ENCODE data around the gene CACNB3.

GRCh38 chr12:48776956-48777355 is 41.3 kb upstream of the CACNB3 start:
- TF ChIP-seq CTCF (IDR thresholded peaks at IDR 0.05), result no peak
- TF ChIP-seq POLR2A (IDR thresholded peaks at IDR 0.05), result no peak
- no peak for TF ChIP-seq POLR2AphosphoS5 (IDR thresholded peaks at IDR 0.05)

Data from prostate gland (tissue), 2 donors.